ENCODE results near the gene NT5M.

The NT5M gene

GRCh38 chr17:17343160-17343735 lies 40.1 kb downstream of the NT5M start:
- DNase-seq, result no peak
- Mint-ChIP-seq H3K4me1 (peaks cover 8% of the 10 kb centered on the region), H3K9me3 (no peaks in the 10 kb centered on the region), H3K27ac (no peak overlapping the region), H3K36me3 (ENCODE audit: low read depth) (peaks cover 18% of the 10 kb centered on the region), H3K27me3 (ENCODE audit: low read depth, poor library complexity) (peaks cover 3% of the 10 kb centered on the region), H3K4me3 (no peak overlapping the region)
- no peak for TF ChIP-seq CTCF (IDR thresholded peaks at IDR 0.05)

GRCh38 chr17:17343896-17344506 lies 40.8 kb downstream of the NT5M start:
- Mint-ChIP-seq H3K27me3 (ENCODE audit: low read depth, poor library complexity) (peaks cover 3% of the 10 kb centered on the region), H3K27ac (no peak overlapping the region), H3K4me3 (no peak overlapping the region), H3K36me3 (ENCODE audit: low read depth) (peaks cover 18% of the 10 kb centered on the region), H3K9me3 (no peaks in the 10 kb centered on the region), H3K4me1 (peaks cover 9% of the 10 kb centered on the region)
- no peak for TF ChIP-seq CTCF (IDR thresholded peaks at IDR 0.05)
- no peak for DNase-seq

- Mint-ChIP-seq H3K4me3 (no peak overlapping the region), H3K27ac (no peak overlapping the region), H3K9me3 (no peaks in the 10 kb centered on the region), H3K36me3 (ENCODE audit: low read depth) (peaks cover 11% of the 10 kb centered on the region), H3K27me3 (ENCODE audit: low read depth, poor library complexity) (peaks cover 3% of the 10 kb centered on the region), H3K4me1 (peaks cover 13% of the 10 kb centered on the region)
- DNase-seq, result no peak
- TF ChIP-seq CTCF (IDR thresholded peaks at IDR 0.05), result no peak
Measured at GRCh38 chr17:17344507-17345293, 41.5 kb downstream of the NT5M start.

- Mint-ChIP-seq H3K4me3 (no peak overlapping the region), H3K27me3 (ENCODE audit: low read depth, poor library complexity) (peaks cover 3% of the 10 kb centered on the region), H3K27ac (no peak overlapping the region), H3K9me3 (no peaks in the 10 kb centered on the region), H3K4me1 (peaks cover 14% of the 10 kb centered on the region), H3K36me3 (ENCODE audit: low read depth) (peaks cover 6% of the 10 kb centered on the region)
- no peak for TF ChIP-seq CTCF (IDR thresholded peaks at IDR 0.05)
- no peak for DNase-seq
Measured at GRCh38 chr17:17345294-17345597, 42.1 kb downstream of the NT5M start.

- DNase-seq, result no peak
- Mint-ChIP-seq H3K4me3 (no peak overlapping the region), H3K36me3 (ENCODE audit: low read depth) (peaks cover 3% of the 10 kb centered on the region), H3K27ac (no peak overlapping the region), H3K9me3 (no peaks in the 10 kb centered on the region), H3K4me1 (peaks cover 18% of the 10 kb centered on the region), H3K27me3 (ENCODE audit: low read depth, poor library complexity) (peaks cover 3% of the 10 kb centered on the region)
- no peak for TF ChIP-seq CTCF (IDR thresholded peaks at IDR 0.05)
Measured at GRCh38 chr17:17345686-17346427, 42.7 kb downstream of the NT5M start.

All from nephron progenitor cell (in vitro differentiated cells).